Loucy (cell line): Measurements from ENCODE around the gene ZNF674.

Source experiments
- H2AFZ ChIP-seq: fragments of 200-600 bp; sonication (generic); 2 replicates; pipeline ENCODE4 v1.6.0; 2016; ENCODE audit warnings: antibody characterized with exemption, mild to moderate bottlenecking, low read length, moderate library complexity
- H3F3A ChIP-seq: fragments of 200-600 bp; 2 replicates; pipeline ENCODE4 v1.6.0; 2016; ENCODE audit warnings: antibody characterized with exemption, low read depth, mild to moderate bottlenecking
- H3K27me3 ChIP-seq: fragments of 200-600 bp; sonication (generic); 2 replicates; pipeline ENCODE4 v1.6.1; 2014; ENCODE audit warnings: low read length, mild to moderate bottlenecking; ENCODE audit not compliant: insufficient read depth, poor library complexity, severe bottlenecking
- H3K36me3 ChIP-seq: fragments of 200-600 bp; sonication (generic); 2 replicates; pipeline ENCODE4 v1.6.1; 2016; ENCODE audit warnings: low read length; ENCODE audit not compliant: insufficient read depth
- H3K4me1 ChIP-seq: fragments of 200-600 bp; sonication (generic); 2 replicates; pipeline ENCODE4 v1.5.1; 2014; ENCODE audit warnings: low read length, mild to moderate bottlenecking; ENCODE audit not compliant: insufficient read depth, poor library complexity, severe bottlenecking
- H3K4me2 ChIP-seq: fragments of 200-600 bp; sonication (generic); 2 replicates; pipeline ENCODE4 v1.6.0; 2014; ENCODE audit warnings: antibody characterized with exemption, low read length, low read depth, mild to moderate bottlenecking; ENCODE audit not compliant: poor library complexity, severe bottlenecking
- H3K4me3 ChIP-seq: fragments of 200-600 bp; sonication (generic); 2 replicates; pipeline ENCODE4 v1.5.1; 2014; ENCODE audit warnings: low read length, mild to moderate bottlenecking, mixed read lengths; ENCODE audit not compliant: poor library complexity, severe bottlenecking
- H3K79me2 ChIP-seq: fragments of 200-600 bp; sonication (generic); 2 replicates; pipeline ENCODE4 v1.6.1; 2014; ENCODE audit warnings: low read length; ENCODE audit not compliant: insufficient read depth
- H3K9ac ChIP-seq: fragments of 200-600 bp; sonication (generic); 2 replicates; pipeline ENCODE4 v1.6.0; 2014; ENCODE audit warnings: mild to moderate bottlenecking, low read depth, low read length, moderate library complexity; ENCODE audit not compliant: poor library complexity, severe bottlenecking
- H3K9me2 ChIP-seq: fragments of 200-600 bp; sonication (generic); replicated peaks from 2 replicates; pipeline ENCODE4 v1.6.1; 2016; ENCODE audit warnings: low read depth, low read length, mixed read lengths
- H3K9me3 ChIP-seq: fragments of 200-600 bp; sonication (generic); 2 replicates; pipeline ENCODE4 v1.6.1; 2014; ENCODE audit warnings: mild to moderate bottlenecking, antibody characterized with exemption, low read length, low read depth; ENCODE audit not compliant: insufficient read depth
- H4K20me1 ChIP-seq: fragments of 200-600 bp; sonication (generic); 2 replicates; pipeline ENCODE4 v1.6.0; 2014; ENCODE audit warnings: antibody characterized with exemption, low read length, mild to moderate bottlenecking; ENCODE audit not compliant: insufficient read depth, poor library complexity, severe bottlenecking
- CTCF ChIP-seq: fragments of 200-600 bp; sonication (generic); conservative IDR thresholded peaks from 2 replicates; pipeline ENCODE4 v1.5.1; 2014; ENCODE audit warnings: mild to moderate bottlenecking, antibody characterized with exemption, low read length
- EZH2phosphoT487 ChIP-seq: fragments of 200-600 bp; IDR thresholded peaks from 2 replicates; pipeline ENCODE4 v1.6.1; 2018; ENCODE audit warnings: antibody characterized with exemption, mild to moderate bottlenecking, moderate library complexity, borderline replicate concordance

Gene ZNF674

GRCh38 chrX:46459603-46460002 lies 85.6 kb downstream of the ZNF674 start:
- no peak overlapping the region for H3K4me3 ChIP-seq
- H4K20me1 ChIP-seq = no peaks in the 10 kb centered on the region
- no peaks in the 10 kb centered on the region for H3K79me2 ChIP-seq
- TF ChIP-seq EZH2phosphoT487 = no peak
- no peak for TF ChIP-seq CTCF
- H3K9me3 ChIP-seq = no peaks in the 10 kb centered on the region
- no peaks in the 10 kb centered on the region for H3K4me1 ChIP-seq
- H3K27me3 ChIP-seq = no peaks in the 10 kb centered on the region
- no peaks in the 10 kb centered on the region for H3K9me2 ChIP-seq
- H3K9ac ChIP-seq = no peak overlapping the region
- H2AFZ ChIP-seq = no peak overlapping the region
- H3K36me3 ChIP-seq = peaks cover 18% of the 10 kb centered on the region; the same call in 1 of the 2 replicates
- H3F3A ChIP-seq = no peaks in the 10 kb centered on the region
- no peak overlapping the region for H3K4me2 ChIP-seq

- Histone ChIP-seq H3K27me3 (no peaks in the 10 kb centered on the region), H4K20me1 (no peaks in the 10 kb centered on the region), H3F3A (no peaks in the 10 kb centered on the region), H3K9me3 (no peaks in the 10 kb centered on the region), H3K4me2 (no peak overlapping the region), H3K4me3 (no peak overlapping the region), H2AFZ (no peak overlapping the region), H3K9ac (no peak overlapping the region), H3K79me2 (no peaks in the 10 kb centered on the region), H3K9me2 (no peaks in the 10 kb centered on the region), H3K36me3 (peaks cover 5% of the 10 kb centered on the region; the same call in 1 of the 2 replicates), H3K4me1 (no peaks in the 10 kb centered on the region)
- TF ChIP-seq CTCF (no peak), EZH2phosphoT487 (no peak)
Observed at GRCh38 chrX:46456125-46456922, 88.9 kb downstream of the ZNF674 start.
